SU-DHL-6 (cell line): ENCODE results near the gene CZIB.

Experiments
- EZH2phosphoT487 ChIP-seq: fragments of 200-600 bp; sonication (generic), shearing (Covaris generic); conservative IDR thresholded peaks from 2 replicates; pipeline ENCODE4 v1.6.1; 2018; ENCODE audit warnings: mild to moderate bottlenecking, antibody characterized with exemption, low read length, moderate library complexity, mixed read lengths
- TF ChIP-seq, protein P1 (sequence below): fragments of 200-600 bp; sonication (generic); IDR thresholded peaks from one replicate; pipeline ENCODE4 v1.5.1; 2017; ENCODE audit warnings: antibody characterized with exemption, mild to moderate bottlenecking, low read length, moderate library complexity; ENCODE audit not compliant: insufficient read depth, poor library complexity, severe bottlenecking

DNA sequence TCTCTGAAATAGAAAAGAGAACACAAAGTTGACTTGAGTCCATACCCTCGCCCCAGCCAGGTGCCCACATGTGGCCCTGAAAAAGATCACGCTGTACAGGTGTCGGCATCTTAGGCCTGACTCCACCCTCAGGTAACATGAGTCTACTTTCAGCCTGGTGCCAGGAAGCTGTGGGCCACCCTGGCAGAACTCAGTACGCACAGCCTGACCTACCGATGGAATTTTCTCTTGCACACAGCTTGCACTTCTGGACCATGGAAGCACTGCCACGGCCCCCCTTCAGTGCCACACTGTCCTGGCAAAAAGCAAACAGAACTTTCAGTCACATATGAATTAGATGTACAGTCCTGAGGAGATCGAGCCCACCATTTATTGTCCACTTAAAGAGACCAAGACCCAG, 2.2 kb downstream of the CZIB start:
- TF ChIP-seq, protein P1, sequence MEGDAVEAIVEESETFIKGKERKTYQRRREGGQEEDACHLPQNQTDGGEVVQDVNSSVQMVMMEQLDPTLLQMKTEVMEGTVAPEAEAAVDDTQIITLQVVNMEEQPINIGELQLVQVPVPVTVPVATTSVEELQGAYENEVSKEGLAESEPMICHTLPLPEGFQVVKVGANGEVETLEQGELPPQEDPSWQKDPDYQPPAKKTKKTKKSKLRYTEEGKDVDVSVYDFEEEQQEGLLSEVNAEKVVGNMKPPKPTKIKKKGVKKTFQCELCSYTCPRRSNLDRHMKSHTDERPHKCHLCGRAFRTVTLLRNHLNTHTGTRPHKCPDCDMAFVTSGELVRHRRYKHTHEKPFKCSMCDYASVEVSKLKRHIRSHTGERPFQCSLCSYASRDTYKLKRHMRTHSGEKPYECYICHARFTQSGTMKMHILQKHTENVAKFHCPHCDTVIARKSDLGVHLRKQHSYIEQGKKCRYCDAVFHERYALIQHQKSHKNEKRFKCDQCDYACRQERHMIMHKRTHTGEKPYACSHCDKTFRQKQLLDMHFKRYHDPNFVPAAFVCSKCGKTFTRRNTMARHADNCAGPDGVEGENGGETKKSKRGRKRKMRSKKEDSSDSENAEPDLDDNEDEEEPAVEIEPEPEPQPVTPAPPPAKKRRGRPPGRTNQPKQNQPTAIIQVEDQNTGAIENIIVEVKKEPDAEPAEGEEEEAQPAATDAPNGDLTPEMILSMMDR = no peak
- no peak for TF ChIP-seq EZH2phosphoT487
